Endothelial cell of umbilical vein (primary cell): ENCODE measurements around the gene MDM1. TPM values are rescaled to one million over a fixed set of nuclear protein-coding genes. Genes with fewer than 3 reads are reported as not detected.

Experiments
- BruUV-seq: library from RNA; stranded (reverse); fragments of 400-500 nt; replicated peaks from 2 replicates; lab custom pipeline; 2021; lab: Mats Ljungman, UMichigan
- CTCF ChIA-PET: fragments of 300-600, 350-600 bp; sonication (Branson Sonifier 250); formaldehyde crosslinking; loops from one replicate; lab custom pipeline; 2021; ENCODE audit warnings: antibody characterized with exemption, inconsistent platforms; lab: Charles Lee
- POLR2A ChIA-PET: fragments of 300-600, 350-600 bp; sonication (Branson Sonifier 250); formaldehyde crosslinking; loops from one replicate; lab custom pipeline; 2021; ENCODE audit warnings: antibody characterized with exemption, inconsistent platforms; lab: Charles Lee
- DNase-seq: peaks from one replicate; pipeline ENCODE4 v3.0.0-alpha.2; 2011; ENCODE audit warnings: low read depth, low spot score
- FAIRE-seq: peaks from 2 replicates; lab custom pipeline; 2011; peaks lifted over from hg19 to GRCh38; lab: Jason Lieb, UNC
- H2AFZ ChIP-seq: 2 replicates; pipeline ENCODE4 v1.6.0; 2012; ENCODE audit warnings: low read depth, low read length, control low read depth, inconsistent platforms
- H3K27ac ChIP-seq: 2 replicates; pipeline ENCODE4 v1.5.1; 2011; ENCODE audit warnings: low read depth, mild to moderate bottlenecking, control low read depth, low read length, moderate library complexity; ENCODE audit not compliant: insufficient read depth
- H3K27me3 ChIP-seq, 2 experiments: 2 replicates each; pipeline versions ENCODE4 v1.6.0 to v1.6.1; 2011; ENCODE audit warnings: low read length in 2 of 2, mixed read lengths in 1 of 2; ENCODE audit not compliant: control insufficient read depth in 2 of 2, insufficient read depth in 2 of 2
- H3K36me3 ChIP-seq, 2 experiments: 2 replicates in 1 of 2; 3 replicates in 1 of 2; pipeline ENCODE4 v1.5.1; 2011; ENCODE audit warnings: low read length in 2 of 2, mild to moderate bottlenecking in 1 of 2, moderate library complexity in 1 of 2; ENCODE audit not compliant: control insufficient read depth in 2 of 2, insufficient read depth in 2 of 2; ENCODE audit errors: extremely low read depth in 1 of 2
- H3K4me1 ChIP-seq: 3 replicates; pipeline ENCODE4 v1.5.1; 2011; ENCODE audit warnings: mild to moderate bottlenecking, low read length; ENCODE audit not compliant: control insufficient read depth, insufficient read depth; ENCODE audit errors: extremely low read depth
- H3K4me2 ChIP-seq: 2 replicates; pipeline ENCODE4 v1.6.1; 2011; ENCODE audit warnings: low read length, control low read depth, mixed read lengths; ENCODE audit not compliant: insufficient read depth
- H3K4me3 ChIP-seq, 3 experiments: fragments of 200-600 bp in 1 of 3; sonication (generic), shearing (Covaris generic) in 1 of 3; replicated peaks in 1 of 3; 2 replicates each; pipeline ENCODE4 v1.5.1; 2011 to 2016; ENCODE audit warnings: control low read depth in 3 of 3, low read length in 3 of 3, mild to moderate bottlenecking in 2 of 3, inconsistent platforms in 1 of 3, low read depth in 1 of 3, moderate library complexity in 1 of 3; ENCODE audit not compliant: insufficient read depth in 1 of 3
- H3K79me2 ChIP-seq: 2 replicates; pipeline ENCODE4 v1.6.0; 2012; ENCODE audit warnings: low read length, inconsistent platforms; ENCODE audit not compliant: control insufficient read depth, insufficient read depth
- H3K9ac ChIP-seq: replicated peaks from 2 replicates; pipeline ENCODE3; 2011; ENCODE audit warnings: low read length, control low read depth; ENCODE audit not compliant: insufficient read depth; ENCODE audit errors: extremely low read depth
- H3K9me1 ChIP-seq: replicated peaks from 3 replicates; pipeline ENCODE4 v1.6.0; 2011; ENCODE audit warnings: mild to moderate bottlenecking, low read length; ENCODE audit not compliant: control insufficient read depth, insufficient read depth; ENCODE audit errors: extremely low read depth
- H3K9me3 ChIP-seq: replicated peaks from 2 replicates; pipeline ENCODE4 v1.5.1; 2012; ENCODE audit warnings: low read length, inconsistent platforms; ENCODE audit not compliant: control insufficient read depth, insufficient read depth
- H4K20me1 ChIP-seq: replicated peaks from 2 replicates; pipeline ENCODE3; 2011; ENCODE audit warnings: mild to moderate bottlenecking, low read length; ENCODE audit not compliant: control insufficient read depth, insufficient read depth; ENCODE audit errors: extremely low read depth
- CTCF ChIP-seq, 2 donors: IDR thresholded peaks; 1 replicate in 1 of 2; 2 replicates in 1 of 2; pipeline ENCODE4 v1.5.1; 2011; ENCODE audit warnings: low read length in 2 of 2, mild to moderate bottlenecking in 2 of 2, moderate library complexity in 2 of 2, control low read depth in 1 of 2, inconsistent platforms in 1 of 2, low read depth in 1 of 2; ENCODE audit not compliant: insufficient read depth in 1 of 2; ENCODE audit errors: extremely low read depth in 1 of 2
- EZH2 ChIP-seq: IDR thresholded peaks from 2 replicates; pipeline ENCODE4 v1.6.1; 2012; ENCODE audit warnings: borderline replicate concordance, low read depth, mild to moderate bottlenecking, moderate library complexity, low read length, inconsistent platforms; ENCODE audit not compliant: severe bottlenecking
- FOS ChIP-seq: IDR thresholded peaks from 2 replicates; pipeline ENCODE4 v1.6.1; 2011; ENCODE audit warnings: mild to moderate bottlenecking, low read length, moderate library complexity, borderline replicate concordance; ENCODE audit not compliant: insufficient read depth
- GATA2 ChIP-seq: IDR thresholded peaks from 2 replicates; pipeline ENCODE4 v1.7.0; 2011; ENCODE audit warnings: low read depth, mild to moderate bottlenecking, moderate library complexity, mixed read lengths, low read length; ENCODE audit not compliant: insufficient read length, insufficient read depth
- JUN ChIP-seq: IDR thresholded peaks from 2 replicates; pipeline ENCODE4 v1.6.1; 2011; ENCODE audit warnings: borderline replicate concordance, low read depth; ENCODE audit not compliant: insufficient read length, insufficient read depth
- MAX ChIP-seq: IDR thresholded peaks from 2 replicates; pipeline ENCODE4 v1.6.1; 2011; ENCODE audit not compliant: insufficient read depth, insufficient read length
- MYC ChIP-seq: IDR thresholded peaks from one replicate; pipeline ENCODE4 v1.6.1; 2011; ENCODE audit warnings: mild to moderate bottlenecking, low read depth, low read length
- POLR2A ChIP-seq: IDR thresholded peaks from 2 replicates; pipeline ENCODE4 v1.6.1; 2012; ENCODE audit warnings: low read depth, mild to moderate bottlenecking, control low read depth, low read length
- POLR2AphosphoS5 ChIP-seq: IDR thresholded peaks from 2 replicates; pipeline ENCODE4 v1.6.1; 2012; ENCODE audit warnings: low read depth, mild to moderate bottlenecking, control low read depth, low read length, moderate library complexity; ENCODE audit not compliant: insufficient read depth
- dilution Hi-C: fragments of 300-500 bp; cut with MboI; formaldehyde crosslinking; loops from one replicate; pipeline ENCODE4 v1.15.0; 2019; ENCODE audit warnings: low sequenced_read_pairs; ENCODE audit not compliant: extremely low pct_ligation_motif_present
- intact Hi-C: fragments of 100-400 bp; cut with micrococcal nuclease; formaldehyde crosslinking; loops from one replicate; pipeline ENCODE4 v1.10.0; 2022
- polyA plus RNA-seq, 4 experiments: library from polyadenylated mRNA; depleted of rRNA in 3 of 4; stranded (reverse) in 3 of 4; unstranded in 1 of 4; fragments of >200 nt; gene quantifications; 2 replicates each; pipeline versions ENCODE4 v1.2.1 to v1.2.3, GENCODE V29; 2011 to 2012; ENCODE audit warnings: missing spikeins in 1 of 4
- total RNA-seq: library from RNA; stranded (reverse); gene quantifications from 2 replicates; pipeline ENCODE4 v1.2.3, GENCODE V29; 2021

The MDM1 gene
- total and polyA plus RNA-seq, 2 donors (not counting 3 experiments of a cell fraction or from before 2014, with no cell fraction given): 4.3 to 12.5 TPM

- Histone ChIP-seq H2AFZ (no peak overlapping the region), H3K4me1 (no peaks in the 10 kb centered on the region), H3K4me2 (no peak overlapping the region), H3K9ac (no peak overlapping the region), H4K20me1 (no peaks in the 10 kb centered on the region), H3K4me3 (no peak overlapping the region), H3K9me3 (no peaks in the 10 kb centered on the region), H3K36me3 (no peaks in the 10 kb centered on the region), H3K9me1 (no peaks in the 10 kb centered on the region), H3K79me2 (no peaks in the 10 kb centered on the region), H3K27me3 (peaks cover 39 to 46% of the 10 kb centered on the region in 2 experiments), H3K27ac (no peak overlapping the region)
- CTCF ChIA-PET: no interaction called here
- FAIRE-seq (no peak), DNase-seq (no peak)
- dilution Hi-C loops (no loop called here), intact Hi-C loops (no loop called here)
- POLR2A ChIA-PET: no interaction called here
- no peak for TF ChIP-seq EZH2
- TF ChIP-seq MYC: no peak
- no peak for TF ChIP-seq GATA2
- TF ChIP-seq POLR2AphosphoS5: no peak
- no TSS peak for BruUV-seq
Measured at GRCh38 chr12:68340404-68341270, 8.5 kb upstream of the MDM1 start.

- TF ChIP-seq CTCF (IDR thresholded peaks at IDR 0.05; ENCODE audit: extremely low read depth in 1 of 2, insufficient read depth in 1 of 2, low read depth in 1 of 2, low read length in 2 of 2) (no peak), JUN (no peak), POLR2A (no peak), MYC (no peak), FOS (no peak), EZH2 (no peak), POLR2AphosphoS5 (no peak), MAX (no peak), GATA2 (no peak)
- Histone ChIP-seq H3K4me2 (no peak overlapping the region), H3K4me3 (no peak overlapping the region), H2AFZ (no peak overlapping the region), H3K79me2 (no peaks in the 10 kb centered on the region), H3K9me1 (no peaks in the 10 kb centered on the region), H3K9me3 (no peaks in the 10 kb centered on the region), H3K9ac (no peak overlapping the region), H3K36me3 (no peaks in the 10 kb centered on the region), H3K4me1 (peaks cover 5% of the 10 kb centered on the region), H4K20me1 (no peaks in the 10 kb centered on the region), H3K27ac (no peak overlapping the region), H3K27me3 (peaks cover 20 to 37% of the 10 kb centered on the region in 2 experiments)
- POLR2A ChIA-PET: no interaction called here
- DNase-seq: no peak
- intact Hi-C loops (no loop called here), dilution Hi-C loops (no loop called here)
- CTCF ChIA-PET: interaction anchor here (0.9 kb wide), 1 partner anchor 22 kb away, joined by 3 read pairs; no protein-coding TSS in a partner anchor
- BruUV-seq: no TSS peak
- no peak for FAIRE-seq
Measured at GRCh38 chr12:68336889-68337303, 4.7 kb upstream of the MDM1 start.
